AG08396 (cell line): ENCODE results near the gene PKNOX2.

Experiments used
- DNase-seq: peaks from one replicate; pipeline ENCODE4 v3.0.0; 2012; ENCODE audit warnings: low spot score, mixed read lengths

Gene PKNOX2

DNA sequence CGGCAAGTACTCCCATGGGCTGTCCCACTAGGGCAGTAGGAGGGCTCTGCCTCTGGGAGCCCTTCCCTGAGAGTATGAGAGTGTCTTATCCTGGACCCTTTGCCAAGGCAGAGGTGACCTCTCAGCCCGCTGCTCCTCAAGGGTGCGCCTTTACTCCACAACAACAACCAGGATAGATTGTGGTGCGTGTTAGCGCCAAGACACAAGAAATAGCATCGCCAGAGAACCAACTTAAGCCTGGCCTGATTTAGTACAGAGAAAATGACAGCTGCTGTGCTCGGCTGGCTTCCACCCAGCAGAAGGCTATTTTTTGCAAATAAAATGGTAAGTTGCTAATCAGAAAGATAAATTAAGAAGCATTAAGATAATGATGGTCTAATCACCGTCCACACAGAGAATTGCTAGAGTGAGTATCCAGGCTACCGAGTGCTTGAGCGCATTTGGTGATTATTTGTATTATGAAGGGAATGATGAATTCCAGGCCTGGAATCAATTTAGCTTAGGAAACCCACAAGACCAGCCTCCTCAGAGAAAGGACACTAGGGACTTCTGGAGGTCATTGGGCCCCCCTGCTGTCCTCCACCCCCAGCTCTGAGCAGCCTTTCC, 119.8 kb downstream of the PKNOX2 start:
- no peak for DNase-seq

DNA sequence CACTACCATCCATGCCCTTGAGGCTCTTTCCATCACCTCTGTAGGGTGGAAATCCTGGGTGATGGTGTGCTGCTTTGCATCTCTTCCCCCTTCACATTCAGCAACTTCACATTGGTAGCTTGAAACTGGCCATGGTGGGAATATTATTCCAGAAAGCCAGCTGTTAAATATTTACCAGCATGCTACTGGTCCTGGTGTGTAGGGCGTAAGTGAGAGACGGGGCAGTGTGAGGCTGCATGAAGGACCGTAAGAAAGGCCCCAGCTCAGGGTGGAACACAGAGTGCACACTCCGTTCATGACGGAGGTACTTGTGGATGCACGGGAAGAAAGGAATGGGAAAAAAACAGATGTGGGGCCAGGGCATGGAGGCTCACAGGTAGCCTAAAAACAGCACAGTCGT, 121.3 kb downstream of the PKNOX2 start:
- no peak for DNase-seq

DNA sequence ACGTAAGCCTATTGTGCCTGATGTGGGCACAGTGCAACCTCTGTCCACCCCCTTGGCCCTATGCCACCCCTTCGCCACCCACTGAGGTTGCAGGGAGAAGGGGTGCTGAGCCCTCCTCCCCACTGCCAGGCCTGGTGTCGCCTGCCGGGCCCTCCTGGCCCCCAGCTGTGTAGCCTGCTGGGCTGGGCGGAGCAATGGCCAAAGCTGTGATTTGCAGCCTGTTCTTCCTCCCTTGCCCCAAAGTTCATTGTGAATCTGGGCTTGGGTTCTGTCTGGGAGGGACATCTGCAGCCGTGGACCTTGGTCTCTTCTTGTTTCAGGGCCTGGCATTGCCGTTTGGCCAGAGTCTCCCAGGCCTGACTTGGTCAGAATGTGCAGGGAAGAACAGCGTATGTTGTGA, 121.9 kb downstream of the PKNOX2 start:
- no peak for DNase-seq

GRCh38 chr11:125287491-125288210, 123.1 kb downstream of the PKNOX2 start:
- DNase-seq, result no peak

DNA sequence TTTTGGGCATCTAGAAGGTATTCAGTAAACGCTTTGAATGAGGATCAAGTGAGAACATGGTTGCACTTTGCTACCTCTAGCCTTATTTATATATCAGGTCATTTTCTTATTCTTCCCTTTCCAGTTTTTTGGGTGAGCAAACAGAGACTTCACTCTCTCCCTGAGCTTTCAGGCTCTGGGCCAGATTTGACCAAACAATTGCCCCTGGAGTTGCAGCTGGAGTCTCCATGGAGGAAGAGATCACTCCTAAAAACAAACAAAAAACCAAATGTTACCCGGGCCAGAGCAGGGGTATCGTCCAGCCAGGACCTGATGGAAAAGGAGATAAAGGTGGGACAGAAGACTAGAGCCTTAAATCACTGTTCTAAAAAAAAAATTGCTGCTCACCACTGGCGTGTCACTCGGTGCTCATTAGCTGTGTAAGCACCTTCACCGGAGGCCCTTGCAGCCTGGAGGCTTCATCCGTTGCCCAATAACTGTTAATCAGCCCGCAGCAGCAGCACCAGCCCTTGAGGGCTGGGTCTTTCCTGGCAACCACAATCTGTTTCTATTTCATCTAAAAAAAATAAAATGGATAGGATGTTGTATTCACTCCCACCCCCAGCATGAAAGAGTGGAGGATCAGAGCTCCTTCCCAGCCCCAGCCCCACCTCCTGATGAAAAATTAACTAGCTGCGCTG, 125.0 kb downstream of the PKNOX2 start:
- no peak for DNase-seq

DNA sequence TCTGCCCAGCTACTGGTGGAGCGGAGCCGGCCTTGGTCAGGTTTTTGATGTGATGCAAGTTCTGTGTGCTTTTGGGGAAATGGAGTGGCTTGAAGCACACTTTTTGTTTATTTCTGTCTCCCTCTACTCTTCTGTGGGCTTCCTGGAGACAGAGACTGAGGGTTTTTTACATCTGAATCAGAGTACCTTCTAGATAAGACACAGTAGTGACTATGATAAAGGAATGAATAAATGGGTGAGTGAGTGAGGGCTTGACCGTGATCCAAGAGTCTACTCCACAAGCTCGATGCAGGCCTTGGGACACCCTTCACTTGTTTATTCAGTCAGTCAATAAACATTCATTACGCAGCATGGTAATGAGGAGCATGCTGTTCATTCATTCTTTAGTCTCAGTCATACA, 125.7 kb downstream of the PKNOX2 start:
- no peak for DNase-seq

DNA sequence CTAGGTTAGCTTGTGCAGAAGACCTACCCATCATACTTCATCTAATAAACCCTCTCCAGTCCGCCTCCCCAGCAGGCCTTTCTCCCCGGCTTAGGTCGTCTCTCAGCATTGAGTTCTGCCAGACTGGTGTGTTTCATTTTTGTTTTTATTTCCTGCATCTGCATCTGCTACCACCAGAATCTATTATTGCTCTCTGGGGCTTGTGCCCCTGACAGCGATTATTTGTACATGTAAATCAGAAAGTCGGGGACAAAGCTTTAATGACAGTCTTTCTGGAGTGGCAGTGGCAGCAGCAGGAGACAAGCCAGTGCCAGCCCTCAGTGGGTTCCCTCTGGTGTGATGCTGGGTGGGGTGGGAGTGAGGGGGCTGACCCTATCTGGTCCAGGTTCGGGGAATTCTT, 127.5 kb downstream of the PKNOX2 start:
- DNase-seq, result no peak

DNA sequence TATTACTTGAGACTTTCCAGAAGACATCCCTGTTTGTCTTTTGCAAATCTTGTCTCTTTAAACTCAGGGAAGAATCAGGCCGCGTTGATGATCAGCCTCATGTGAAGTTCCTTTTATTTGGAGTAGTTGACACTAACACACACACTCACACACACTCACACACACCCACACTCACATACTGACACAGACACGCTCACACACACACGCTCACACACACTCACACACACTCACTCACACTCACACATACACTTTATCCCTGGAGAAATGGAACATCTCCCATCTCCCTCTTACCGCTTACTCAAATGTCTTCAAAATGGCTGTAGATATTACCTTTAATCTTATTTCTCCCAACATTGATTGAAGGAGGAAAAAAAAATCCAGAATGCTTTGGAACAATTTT, 129.0 kb downstream of the PKNOX2 start:
- DNase-seq, result no peak

DNA sequence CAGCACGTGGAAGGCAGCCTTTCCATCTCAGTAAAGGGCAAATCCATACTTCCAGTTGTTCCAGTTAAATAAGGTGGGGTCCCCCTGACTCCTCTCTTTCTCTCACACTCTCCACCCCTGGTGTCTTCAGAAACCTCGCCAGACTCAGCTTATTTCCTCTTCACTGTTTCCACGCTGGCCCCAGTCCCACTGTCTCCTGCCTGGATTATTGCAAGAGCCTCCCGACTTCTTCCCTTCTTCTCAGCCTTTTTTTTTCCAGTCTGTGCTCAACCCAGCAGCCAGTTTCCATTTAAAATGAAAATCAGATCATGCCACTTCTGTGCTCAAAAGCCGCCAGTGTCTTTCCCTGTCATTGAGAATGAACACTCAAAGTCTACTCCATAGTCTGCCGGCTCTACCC, 131.4 kb downstream of the PKNOX2 start:
- no peak for DNase-seq

DNA sequence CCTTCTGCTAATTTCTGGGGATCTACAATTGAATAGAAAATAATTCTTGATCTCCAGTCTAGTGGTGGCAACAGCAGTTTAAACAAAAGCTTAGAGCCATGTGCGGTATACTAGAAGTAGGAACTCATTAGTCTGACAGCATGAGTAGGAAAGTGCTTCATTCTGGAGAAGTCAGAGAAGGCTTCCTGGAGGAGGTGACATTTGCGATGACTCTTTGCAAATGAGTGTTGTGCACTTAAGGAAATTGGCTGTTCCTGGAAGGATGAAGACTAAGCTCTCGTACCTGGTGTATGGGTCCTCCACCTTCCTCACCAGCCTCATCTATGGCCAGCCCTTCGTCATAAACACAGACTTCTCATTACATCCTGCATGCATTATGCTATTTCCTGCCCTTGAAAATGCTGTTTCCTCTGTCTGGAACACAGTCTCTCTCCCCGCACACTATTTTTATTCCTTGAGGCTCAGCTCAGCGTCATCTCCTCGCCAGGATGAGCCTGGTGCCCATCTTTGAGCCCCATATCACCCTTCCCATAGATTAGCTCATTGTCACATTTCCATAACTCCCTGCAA, 132.9 kb downstream of the PKNOX2 start:
- DNase-seq, result no peak

GRCh38 chr11:125299061-125299615, 134.6 kb downstream of the PKNOX2 start:
- no peak for DNase-seq

DNA sequence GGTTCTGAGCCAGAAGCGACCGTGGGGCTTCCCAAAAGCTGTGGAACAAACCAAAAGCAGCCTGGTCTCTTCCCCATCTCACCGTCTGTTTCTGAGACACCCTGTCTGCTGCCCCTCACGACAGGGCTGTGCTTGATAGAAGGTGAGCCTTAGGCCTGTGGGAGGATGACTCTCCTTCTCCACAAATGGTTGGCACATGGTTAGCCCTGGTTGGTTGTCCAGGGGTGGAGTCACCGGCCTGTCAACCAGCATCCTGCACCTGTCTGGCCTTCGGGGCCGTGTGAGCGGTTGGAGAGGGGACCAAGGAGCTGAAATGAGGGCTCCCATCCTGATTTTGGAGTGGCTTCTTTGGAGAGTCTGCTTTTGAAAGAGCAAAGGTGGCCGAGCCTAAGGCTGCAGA, 135.3 kb downstream of the PKNOX2 start:
- no peak for DNase-seq

DNA sequence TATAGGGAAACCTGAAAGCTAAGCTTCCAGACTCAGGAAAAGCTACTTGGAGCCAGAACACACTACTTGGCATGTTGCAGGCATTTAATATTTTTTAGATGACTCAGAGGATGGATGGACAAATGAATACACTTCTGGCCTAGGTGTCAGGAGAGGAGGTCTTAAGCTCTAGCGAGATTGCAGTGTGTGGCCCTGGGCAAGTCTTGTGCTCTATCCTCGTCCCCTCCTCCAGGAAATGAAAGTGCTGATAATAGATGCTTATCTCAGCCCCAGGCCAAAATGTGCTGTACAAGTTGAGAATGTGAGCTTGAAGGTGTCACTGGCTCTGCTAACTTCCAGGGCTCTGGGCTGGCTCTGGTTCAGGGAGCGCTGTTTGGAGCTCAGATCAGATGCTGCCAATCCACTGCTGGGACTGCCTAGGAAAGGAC, 136.3 kb downstream of the PKNOX2 start:
- peak; percentile 50 for DNase-seq

GRCh38 chr11:125301346-125301745, 136.8 kb downstream of the PKNOX2 start:
- no peak for DNase-seq

- DNase-seq, result no peak
Observed at GRCh38 chr11:125303186-125303585, 138.6 kb downstream of the PKNOX2 start.

GRCh38 chr11:125303694-125304093, 139.1 kb downstream of the PKNOX2 start:
- no peak for DNase-seq

DNA sequence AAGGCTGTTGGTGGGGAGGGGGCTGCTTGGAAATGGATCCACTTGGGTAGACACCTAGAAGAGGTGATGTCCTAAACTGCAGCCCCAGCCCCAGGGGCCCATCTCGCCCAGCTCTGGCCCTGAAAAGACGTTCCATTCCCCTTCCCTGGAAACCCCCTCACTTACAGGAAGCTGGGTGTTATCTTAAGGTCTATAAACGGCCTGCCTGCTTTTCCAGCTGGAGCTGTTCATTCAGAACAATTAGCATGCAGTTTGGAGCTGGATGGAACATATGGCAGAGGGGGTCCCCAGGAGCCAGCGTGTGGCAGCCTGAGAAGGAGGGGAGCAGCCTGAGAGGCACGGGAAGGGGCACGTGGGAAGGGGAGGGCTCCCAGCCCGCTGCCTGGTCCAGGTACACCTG, 139.6 kb downstream of the PKNOX2 start:
- DNase-seq, result no peak

GRCh38 chr11:125304876-125305275, 140.3 kb downstream of the PKNOX2 start:
- DNase-seq, result no peak

- DNase-seq, result no peak
Observed at GRCh38 chr11:125305345-125305744, 140.8 kb downstream of the PKNOX2 start.

DNA sequence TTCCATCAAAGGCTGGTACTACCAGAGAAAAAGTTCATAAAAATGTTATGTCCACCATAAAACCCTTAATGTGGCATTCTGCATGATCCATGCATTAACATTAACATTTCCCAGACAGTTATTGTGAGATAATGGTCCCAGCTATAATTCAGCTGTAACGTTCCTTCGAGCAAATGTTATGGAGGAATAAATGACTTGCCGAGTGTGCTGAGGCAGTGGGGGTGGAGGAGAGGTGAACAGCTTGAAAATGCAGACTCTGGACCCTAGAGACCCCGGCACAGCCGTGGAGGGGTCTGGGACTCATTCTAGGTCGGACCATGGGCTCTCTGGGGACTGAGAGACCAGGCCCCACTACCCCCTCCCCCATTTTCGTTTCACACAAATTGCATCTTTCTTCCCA, 141.9 kb downstream of the PKNOX2 start:
- no peak for DNase-seq

GRCh38 chr11:125308246-125308645, 143.7 kb downstream of the PKNOX2 start:
- DNase-seq, result no peak

DNA sequence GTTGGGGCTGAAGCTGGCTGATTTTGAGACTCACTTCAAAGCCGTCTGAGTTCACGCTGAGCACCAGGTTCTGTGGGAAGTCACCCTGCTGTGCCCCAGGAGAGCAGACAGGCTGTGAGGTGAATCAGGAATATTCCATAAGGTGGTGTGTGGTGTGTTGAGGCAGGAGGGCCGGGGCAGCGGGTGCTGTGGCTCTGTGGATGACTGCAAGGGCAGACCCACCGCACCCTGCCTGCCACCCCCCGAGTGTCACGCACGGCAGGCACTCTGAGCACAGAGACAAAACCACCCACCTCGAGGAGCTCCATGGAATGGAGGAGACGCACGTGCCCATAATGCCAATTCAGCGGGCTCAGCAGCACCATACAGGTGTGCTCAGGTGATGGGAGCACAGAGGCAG, 147.8 kb downstream of the PKNOX2 start:
- no peak for DNase-seq

DNA sequence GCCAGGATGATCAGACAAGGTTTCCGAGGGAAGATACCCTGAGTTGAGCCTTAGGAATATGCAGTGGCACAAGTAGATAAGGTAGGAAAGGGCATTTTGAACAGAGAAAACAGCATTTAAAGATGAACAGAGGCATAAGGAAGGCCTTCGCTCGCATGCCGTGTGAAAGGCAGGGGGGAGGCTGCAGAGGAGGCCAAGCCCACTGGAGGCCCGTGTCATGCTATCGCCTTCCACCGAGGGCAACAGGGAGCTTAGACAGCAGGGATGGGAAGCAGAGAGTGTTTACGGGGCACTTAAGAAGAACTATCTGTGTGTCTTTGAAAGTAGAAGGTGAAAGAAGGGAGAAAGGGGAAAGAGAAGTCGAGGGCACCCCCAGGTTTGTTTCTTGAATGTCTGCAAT, 148.3 kb downstream of the PKNOX2 start:
- no peak for DNase-seq
